GM12878 (cell line): ENCODE data around the gene NR1D2. TPM values are rescaled to one million over a fixed set of nuclear protein-coding genes. Genes with fewer than 3 reads are reported as not detected.

Source experiments
- ATAC-seq: fragments of 200-7000 bp; cut with Tn5 transposase; 3 replicates; pipeline ENCODE4 v1.9.1; 2020; ENCODE audit warnings: mild to moderate bottlenecking, moderate library complexity
- BruUV-seq: library from RNA; stranded (reverse); fragments of 400-500 nt; replicated peaks from 2 replicates; lab custom pipeline; 2021; lab: Mats Ljungman, UMichigan
- CTCF ChIA-PET: fragments of 300-600 bp; sonication (Branson Sonifier 250); formaldehyde crosslinking; extraction: SDS; loops from one replicate; lab custom pipeline; 2021; ENCODE audit warnings: inconsistent platforms; lab: Yijun Ruan, JAX
- POLR2A ChIA-PET: fragments of 350-600 bp; formaldehyde crosslinking; extraction: SDS; loops from one replicate; lab custom pipeline; 2021; ENCODE audit warnings: inconsistent platforms; lab: Charles Lee
- RAD21 ChIA-PET: fragments of 300-600 bp; sonication (Branson Sonifier 250); formaldehyde crosslinking; loops from one replicate; lab custom pipeline; 2023; ENCODE audit warnings: antibody characterized with exemption; ENCODE audit not compliant: unreplicated experiment; lab: Charles Lee
- SMC1A ChIA-PET: fragments of 300-600 bp; sonication (Branson Sonifier 250); formaldehyde crosslinking; loops from one replicate; lab custom pipeline; 2023; ENCODE audit not compliant: unreplicated experiment, uncharacterized antibody; lab: Charles Lee
- DNase-seq: peaks from one replicate; pipeline ENCODE4 v3.0.0-alpha.2; 2011; ENCODE audit warnings: low read depth, low spot score
- FAIRE-seq: peaks from 3 replicates; lab custom pipeline; 2011; peaks lifted over from hg19 to GRCh38; lab: Jason Lieb, UNC
- H2AFZ ChIP-seq: 2 replicates; pipeline ENCODE4 v1.6.0; 2011; ENCODE audit warnings: low read depth, low read length, control low read depth; ENCODE audit not compliant: control insufficient read depth
- H3K27ac ChIP-seq: 2 replicates; pipeline ENCODE4 v1.5.1; 2011; ENCODE audit warnings: control low read depth; ENCODE audit not compliant: control insufficient read depth, insufficient read depth
- H3K27me3 ChIP-seq, 2 experiments: replicated peaks in 1 of 2; 2 replicates each; pipeline versions ENCODE4 v1.6.0 to v1.6.1; 2011; ENCODE audit warnings: low read length in 1 of 2; ENCODE audit not compliant: control insufficient read depth in 2 of 2, insufficient read depth in 2 of 2
- H3K36me3 ChIP-seq, 2 experiments: 2 replicates each; pipeline ENCODE4 v1.5.1; 2011; ENCODE audit warnings: low read length in 1 of 2; ENCODE audit not compliant: control insufficient read depth in 2 of 2, insufficient read depth in 2 of 2
- H3K4me1 ChIP-seq: 2 replicates; pipeline ENCODE4 v1.6.1; 2011; ENCODE audit warnings: mild to moderate bottlenecking, low read length, moderate library complexity, mixed read lengths; ENCODE audit not compliant: control insufficient read depth, insufficient read depth
- H3K4me2 ChIP-seq: 2 replicates; pipeline ENCODE4 v1.6.0; 2011; ENCODE audit warnings: control low read depth; ENCODE audit not compliant: control insufficient read depth, insufficient read depth
- H3K4me3 ChIP-seq: fragments of 200-600 bp; sonication (generic); 2 replicates; pipeline ENCODE4 v1.5.1; 2016
- H3K79me2 ChIP-seq: 2 replicates; pipeline ENCODE4 v1.6.0; 2011; ENCODE audit warnings: low read length; ENCODE audit not compliant: control insufficient read depth, insufficient read depth
- H3K9ac ChIP-seq: 2 replicates; pipeline ENCODE4 v1.8.0; 2011; ENCODE audit warnings: low read length, control low read depth, mixed read lengths; ENCODE audit not compliant: control insufficient read depth, insufficient read depth
- H3K9me3 ChIP-seq: replicated peaks from 3 replicates; pipeline ENCODE4 v1.5.1; 2011; ENCODE audit warnings: mild to moderate bottlenecking, low read length; ENCODE audit not compliant: control insufficient read depth, insufficient read depth
- H4K20me1 ChIP-seq: 2 replicates; pipeline ENCODE4 v1.6.0; 2011; ENCODE audit not compliant: control insufficient read depth, insufficient read depth
- GATAD2B ChIP-seq: fragments of 450-650 bp; conservative IDR thresholded peaks from 2 replicates; pipeline ENCODE4 v1.6.1; 2017; ENCODE audit warnings: low read depth, mild to moderate bottlenecking, moderate library complexity
- MAX ChIP-seq: IDR thresholded peaks from 2 replicates; pipeline ENCODE4 v1.6.1; 2012; ENCODE audit warnings: low read depth, low read length, improper control_type of control experiment
- PBX3 ChIP-seq: IDR thresholded peaks from 2 replicates; pipeline ENCODE4 v1.6.1; 2011; ENCODE audit warnings: mild to moderate bottlenecking, low read depth, low read length, moderate library complexity; ENCODE audit not compliant: insufficient replicate concordance
- RB1 ChIP-seq: fragments of 450-650 bp; formaldehyde crosslinking; IDR thresholded peaks from 2 replicates; pipeline ENCODE4 v1.6.1; 2017; ENCODE audit warnings: mild to moderate bottlenecking, borderline replicate concordance
- SIX5 ChIP-seq: IDR thresholded peaks from 2 replicates; pipeline ENCODE4 v1.6.1; 2011; ENCODE audit warnings: mild to moderate bottlenecking, low read depth, low read length, moderate library complexity; ENCODE audit not compliant: severe bottlenecking
- WGBS: methylation state at CpG from one replicate; pipeline ENCODE4 v1.1.6; 2016; ENCODE audit warnings: low lambda C conversion rate; ENCODE audit not compliant: insufficient replicate concordance, insufficient coverage; ENCODE audit errors: missing lambda C conversion rate; 5-methylcytosine and 5-hydroxymethylcytosine counted together
- in situ Hi-C: fragments of 300-500 bp; cut with MboI; formaldehyde crosslinking; loops from 9 replicates; pipeline ENCODE4 v1.14.3; 2018; ENCODE audit warnings: mixed read lengths
- intact Hi-C: fragments of 100-400 bp; cut with micrococcal nuclease; formaldehyde crosslinking; loops from one replicate; pipeline ENCODE4 v1.14.2; 2022; ENCODE audit not compliant: unreplicated experiment
- polyA plus RNA-seq, 11 experiments: library from polyadenylated mRNA; depleted of rRNA in 4 of 11; unstranded in 6 of 11; stranded (reverse) in 5 of 11; fragments of >200 nt; fragmentation: Nextera tagmentation in 4 of 11; fragmentation: Illumina TruSeq in 1 of 11; extraction: Ambion mirVana in 4 of 11; extraction: Trizol in 1 of 11; gene quantifications; 1 replicate in 1 of 11; 2 replicates in 10 of 11; pipeline versions ENCODE4 v1.2.1 to v1.2.3, GENCODE V29; 2011 to 2016; ENCODE audit warnings: inconsistent platforms in 2 of 11, missing spikeins in 2 of 11, low read depth in 1 of 11
- total RNA-seq, 4 experiments: library from RNA; depleted of rRNA in 3 of 4; stranded (reverse); fragments of >200 nt in 3 of 4; fragmentation: Illumina TruSeq in 1 of 4; extraction: Trizol in 1 of 4; gene quantifications; 2 replicates each; pipeline versions ENCODE4 v1.2.1 to v1.2.3, GENCODE V29; 2013 to 2021
- TF ChIP-seq, protein P1 (sequence below): IDR thresholded peaks from 2 replicates; pipeline ENCODE4 v1.6.1; 2011; ENCODE audit warnings: borderline replicate concordance, low read depth, mild to moderate bottlenecking, moderate library complexity, low read length; ENCODE audit not compliant: insufficient read depth, poor library complexity, severe bottlenecking

Gene NR1D2
- total and polyA plus RNA-seq, 10 of the 15 experiments (the other 5 are each of a cell fraction or from before 2014, with no cell fraction given), result 0.67 to 5.3 (median 2.6) TPM

- ATAC-seq, result no peak
- H2AFZ ChIP-seq, result no peak overlapping the region
Observed at GRCh38 chr3:23915537-23916108, 29.5 kb upstream of the NR1D2 start.

More at GRCh38 chr3:23915537-23916108, 29.5 kb upstream of the NR1D2 start:
- no peak for TF ChIP-seq MAX
- no peak for TF ChIP-seq PBX3
- TF ChIP-seq GATAD2B, result no peak
- TF ChIP-seq, protein P1, sequence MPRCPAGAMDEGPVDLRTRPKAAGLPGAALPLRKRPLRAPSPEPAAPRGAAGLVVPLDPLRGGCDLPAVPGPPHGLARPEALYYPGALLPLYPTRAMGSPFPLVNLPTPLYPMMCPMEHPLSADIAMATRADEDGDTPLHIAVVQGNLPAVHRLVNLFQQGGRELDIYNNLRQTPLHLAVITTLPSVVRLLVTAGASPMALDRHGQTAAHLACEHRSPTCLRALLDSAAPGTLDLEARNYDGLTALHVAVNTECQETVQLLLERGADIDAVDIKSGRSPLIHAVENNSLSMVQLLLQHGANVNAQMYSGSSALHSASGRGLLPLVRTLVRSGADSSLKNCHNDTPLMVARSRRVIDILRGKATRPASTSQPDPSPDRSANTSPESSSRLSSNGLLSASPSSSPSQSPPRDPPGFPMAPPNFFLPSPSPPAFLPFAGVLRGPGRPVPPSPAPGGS, result no peak
- TF ChIP-seq RB1, result no peak
- no peak for TF ChIP-seq SIX5
- Histone ChIP-seq H3K27ac (peak overlapping the region; percentile 52), H3K79me2 (peaks cover 61% of the 10 kb centered on the region), H3K36me3 (peaks cover 0 to 22% of the 10 kb centered on the region in 2 experiments; a peak in 2 of 4 replicates), H3K27me3 (no peaks in the 10 kb centered on the region), H4K20me1 (peaks cover 5% of the 10 kb centered on the region; the same call in 1 of the 2 replicates), H3K4me2 (peak overlapping the region; percentile 94), H3K9me3 (no peaks in the 10 kb centered on the region), H3K4me1 (peaks cover 3% of the 10 kb centered on the region), H3K9ac (peak overlapping the region; percentile 87), H3K4me3 (peak overlapping the region; percentile 82)
- ChIA-PET SMC1A (interaction anchor here (0.6 to 4.1 kb wide), 9 partner anchors 8 to 122 kb away, joined by 3 to 13 read pairs (median 3); no protein-coding TSS in a partner anchor), RAD21 (interaction anchor here (0.8 to 3.1 kb wide), 4 partner anchors 35 to 547 kb away, joined by 3 to 18 read pairs (median 4); no protein-coding TSS in a partner anchor), POLR2A (interaction anchor here (1.1 to 2.6 kb wide), 9 partner anchors 10 to 108 kb away, joined by 3 to 11 read pairs (median 3); no protein-coding TSS in a partner anchor), CTCF (interaction anchor here (0.7 to 2.0 kb wide), 2 partner anchors 27 to 36 kb away, joined by 3 to 14 read pairs; no protein-coding TSS in a partner anchor)
- in situ Hi-C loops, result no loop called here
- no TSS peak for BruUV-seq
- intact Hi-C loops, result no loop called here
- WGBS, result 75% methylated on average over 7 of the region's 7 CpGs
- DNase-seq (no peak), FAIRE-seq (no peak)
